MM.1S (cell line): ENCODE data around the gene TRAPPC4.

Experiments
- EZH2 ChIP-seq: fragments of 300-600 bp; sonication (generic); optimal IDR thresholded peaks from 2 replicates; pipeline ENCODE3; 2017; ENCODE audit warnings: low read depth, mild to moderate bottlenecking, antibody characterized with exemption, low read length, mixed read lengths
- EZH2phosphoT487 ChIP-seq: fragments of 300-600 bp; sonication (generic); IDR thresholded peaks from 2 replicates; pipeline ENCODE4 v1.6.1; 2018; ENCODE audit warnings: antibody characterized with exemption, low read length
- TF ChIP-seq, protein P1 (sequence below): fragments of 300-600 bp; sonication (generic); IDR thresholded peaks from 2 replicates; pipeline ENCODE4 v1.5.1; 2016; ENCODE audit warnings: antibody characterized with exemption, low read length, mixed read lengths

DNA sequence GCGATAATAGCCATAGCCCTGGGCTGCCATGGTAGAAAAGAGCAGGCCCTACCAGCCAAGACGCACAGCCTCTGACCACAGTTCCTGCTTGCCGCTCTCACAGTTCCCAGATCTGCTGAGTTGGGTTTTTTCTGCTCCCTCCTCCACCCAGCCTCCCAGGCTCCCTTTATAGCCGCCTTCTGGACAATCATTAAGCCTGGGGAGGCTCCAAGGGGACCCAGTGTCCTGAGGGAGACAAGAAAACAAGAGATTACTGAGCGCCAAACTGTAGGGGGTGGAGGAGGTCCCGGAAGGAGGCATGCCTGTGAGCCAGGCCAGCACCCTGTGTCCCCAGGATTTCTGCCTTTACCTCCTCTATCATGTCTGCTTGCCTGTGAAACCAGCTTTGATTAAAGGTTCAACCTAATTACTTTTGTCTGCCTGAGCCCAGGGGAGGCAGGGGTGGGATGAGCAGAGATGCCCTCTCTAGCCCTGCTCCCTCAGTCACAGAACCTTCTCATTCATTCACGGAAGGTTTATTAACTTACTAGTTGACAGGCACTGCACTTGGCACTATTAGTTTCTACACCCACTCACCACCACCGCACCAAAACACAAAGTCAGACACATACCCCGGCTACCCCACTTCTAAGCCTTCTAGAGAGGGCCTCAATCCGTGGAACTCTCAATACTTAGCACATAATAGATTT, 10.9 kb downstream of the TRAPPC4 start:
- TF ChIP-seq, protein P1, sequence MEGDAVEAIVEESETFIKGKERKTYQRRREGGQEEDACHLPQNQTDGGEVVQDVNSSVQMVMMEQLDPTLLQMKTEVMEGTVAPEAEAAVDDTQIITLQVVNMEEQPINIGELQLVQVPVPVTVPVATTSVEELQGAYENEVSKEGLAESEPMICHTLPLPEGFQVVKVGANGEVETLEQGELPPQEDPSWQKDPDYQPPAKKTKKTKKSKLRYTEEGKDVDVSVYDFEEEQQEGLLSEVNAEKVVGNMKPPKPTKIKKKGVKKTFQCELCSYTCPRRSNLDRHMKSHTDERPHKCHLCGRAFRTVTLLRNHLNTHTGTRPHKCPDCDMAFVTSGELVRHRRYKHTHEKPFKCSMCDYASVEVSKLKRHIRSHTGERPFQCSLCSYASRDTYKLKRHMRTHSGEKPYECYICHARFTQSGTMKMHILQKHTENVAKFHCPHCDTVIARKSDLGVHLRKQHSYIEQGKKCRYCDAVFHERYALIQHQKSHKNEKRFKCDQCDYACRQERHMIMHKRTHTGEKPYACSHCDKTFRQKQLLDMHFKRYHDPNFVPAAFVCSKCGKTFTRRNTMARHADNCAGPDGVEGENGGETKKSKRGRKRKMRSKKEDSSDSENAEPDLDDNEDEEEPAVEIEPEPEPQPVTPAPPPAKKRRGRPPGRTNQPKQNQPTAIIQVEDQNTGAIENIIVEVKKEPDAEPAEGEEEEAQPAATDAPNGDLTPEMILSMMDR = no peak
- TF ChIP-seq EZH2 (no peak), EZH2phosphoT487 (no peak)
